C4-2B (cell line): Measurements from ENCODE around the gene TMEM143.

Experiments
- ZFX ChIP-seq: fragments of 450-650 bp; IDR thresholded peaks from 2 replicates; pipeline ENCODE4 v1.6.1; 2017
- TF ChIP-seq, protein P1 (sequence below): fragments of 450-650 bp; conservative IDR thresholded peaks from 2 replicates; pipeline ENCODE4 v1.5.1; 2017; ENCODE audit warnings: mild to moderate bottlenecking

DNA sequence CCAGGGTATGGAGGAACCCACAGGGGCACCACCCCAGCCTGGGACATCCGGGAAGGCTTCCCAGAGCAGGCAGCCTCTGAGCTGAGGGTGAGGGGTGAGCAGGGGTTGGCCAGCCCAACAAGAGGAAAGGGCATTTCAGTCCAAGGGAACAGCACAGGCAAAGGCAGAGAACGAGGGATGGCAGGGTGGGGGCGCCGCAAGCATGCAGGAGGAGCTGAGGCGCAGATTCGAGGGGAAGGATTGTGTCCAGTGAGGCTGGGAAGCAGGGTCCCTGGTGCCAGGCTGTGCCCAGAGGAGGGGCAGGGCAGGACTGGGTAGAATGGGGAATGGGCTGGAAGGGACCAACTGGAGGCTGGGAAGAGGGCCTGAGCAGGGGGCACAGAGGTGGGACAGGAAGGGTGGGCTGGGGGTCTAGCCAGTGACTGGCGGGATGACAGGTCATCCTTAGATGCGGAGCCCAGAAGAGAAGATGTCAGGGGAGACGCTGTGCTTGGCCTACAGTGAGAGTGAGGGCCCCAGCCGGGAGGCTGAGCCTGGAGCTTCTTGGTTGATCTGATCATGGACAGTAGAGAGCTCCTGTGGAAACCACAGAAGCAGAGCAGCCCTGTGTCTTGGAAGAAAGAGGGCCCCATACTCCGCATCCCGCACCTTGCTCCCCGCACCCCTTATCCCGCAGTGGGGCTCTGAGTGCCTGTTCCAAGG lies 24.8 kb downstream of the TMEM143 start:
- TF ChIP-seq, protein P1, sequence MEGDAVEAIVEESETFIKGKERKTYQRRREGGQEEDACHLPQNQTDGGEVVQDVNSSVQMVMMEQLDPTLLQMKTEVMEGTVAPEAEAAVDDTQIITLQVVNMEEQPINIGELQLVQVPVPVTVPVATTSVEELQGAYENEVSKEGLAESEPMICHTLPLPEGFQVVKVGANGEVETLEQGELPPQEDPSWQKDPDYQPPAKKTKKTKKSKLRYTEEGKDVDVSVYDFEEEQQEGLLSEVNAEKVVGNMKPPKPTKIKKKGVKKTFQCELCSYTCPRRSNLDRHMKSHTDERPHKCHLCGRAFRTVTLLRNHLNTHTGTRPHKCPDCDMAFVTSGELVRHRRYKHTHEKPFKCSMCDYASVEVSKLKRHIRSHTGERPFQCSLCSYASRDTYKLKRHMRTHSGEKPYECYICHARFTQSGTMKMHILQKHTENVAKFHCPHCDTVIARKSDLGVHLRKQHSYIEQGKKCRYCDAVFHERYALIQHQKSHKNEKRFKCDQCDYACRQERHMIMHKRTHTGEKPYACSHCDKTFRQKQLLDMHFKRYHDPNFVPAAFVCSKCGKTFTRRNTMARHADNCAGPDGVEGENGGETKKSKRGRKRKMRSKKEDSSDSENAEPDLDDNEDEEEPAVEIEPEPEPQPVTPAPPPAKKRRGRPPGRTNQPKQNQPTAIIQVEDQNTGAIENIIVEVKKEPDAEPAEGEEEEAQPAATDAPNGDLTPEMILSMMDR, result no peak
- no peak for TF ChIP-seq ZFX
